ENCODE measurements around the gene ZNF436. TPM values are rescaled to one million over a fixed set of nuclear protein-coding genes. Genes with fewer than 3 reads are reported as not detected.

The ZNF436 gene
- total and polyA plus RNA-seq, 2 donors (not counting 1 experiment from before 2014, with no cell fraction given): 1.9 to 10.1 TPM

- Histone ChIP-seq H2AFZ (ENCODE audit: insufficient read depth, low read depth, low read length, poor library complexity, severe bottlenecking) (no peak overlapping the region), H3K9ac (ENCODE audit: low read length) (no peak overlapping the region), H3K4me2 (replicated peaks; ENCODE audit: low read depth, low read length, poor library complexity, severe bottlenecking) (no peak overlapping the region), H3K4me3 (ENCODE audit: control extremely low read depth in 1 of 5, extremely low read depth in 1 of 5, insufficient read depth in 1 of 5, low read depth in 2 of 5, low read length in 4 of 5) (no peak overlapping the region), H3K4me1 (ENCODE audit: control insufficient read depth in 2 of 2, insufficient read depth in 2 of 2, low read length in 2 of 2) (no peaks in the 10 kb centered on the region), H3K27ac (ENCODE audit: low read length in 2 of 2) (no peak overlapping the region), H4K20me1 (ENCODE audit: control insufficient read depth, insufficient read depth, low read length, poor library complexity, severe bottlenecking) (no peaks in the 10 kb centered on the region), H3K9me3 (ENCODE audit: control extremely low read depth in 1 of 3, control insufficient read depth in 2 of 3, insufficient read depth in 1 of 3, low read length in 2 of 3) (peaks cover 0 to 3% (median 0%) of the 10 kb centered on the region in 3 donors), H3K36me3 (replicated peaks in 1 of 2; ENCODE audit: control extremely low read depth in 1 of 2, control insufficient read depth in 1 of 2, extremely low read depth in 1 of 2, insufficient read depth in 2 of 2, low read length in 1 of 2) (no peaks in the 10 kb centered on the region), H3K27me3 (replicated peaks in 1 of 4; ENCODE audit: control extremely low read depth in 1 of 4, control insufficient read depth in 3 of 4, insufficient read depth in 4 of 4, low read length in 3 of 4) (peaks cover 0 to 2% (median 0%) of the 10 kb centered on the region in 4 experiments), H3K79me2 (ENCODE audit: control insufficient read depth, insufficient read depth, low read length) (no peaks in the 10 kb centered on the region)
- ChIA-PET POLR2A (no interaction called here), CTCF (interaction anchor here (0.7 to 0.9 kb wide), 2 partner anchors 139 to 662 kb away, joined by 3 to 4 read pairs; no protein-coding TSS in a partner anchor)
- intact Hi-C loops (cut with micrococcal nuclease): no loop called here
- no peak for TF ChIP-seq CTCF (IDR thresholded peaks at IDR 0.05)
- no peak for TF ChIP-seq EZH2 (IDR thresholded peaks at IDR 0.05; ENCODE audit: borderline replicate concordance, insufficient read depth, low read depth, low read length, poor library complexity, severe bottlenecking)
- peaks cover 11% of the 10 kb centered on the region for H3K27me3 Mint-ChIP-seq
- ATAC-seq (ENCODE audit: low read depth) (no peak), DNase-seq (no peak)
- peaks cover 5% of the 10 kb centered on the region for H3K4me1 Mint-ChIP-seq
- no peak overlapping the region for H3K27ac Mint-ChIP-seq
- no peak overlapping the region for H3K4me3 Mint-ChIP-seq
- WGBS (ENCODE audit: insufficient coverage): 90% methylated on average over 14 of the region's 14 CpGs
- H3K9me3 Mint-ChIP-seq (ENCODE audit: insufficient read depth): no peaks in the 10 kb centered on the region
Observed at GRCh38 chr1:23385119-23385621, 15.5 kb upstream of the ZNF436 start.

DNA sequence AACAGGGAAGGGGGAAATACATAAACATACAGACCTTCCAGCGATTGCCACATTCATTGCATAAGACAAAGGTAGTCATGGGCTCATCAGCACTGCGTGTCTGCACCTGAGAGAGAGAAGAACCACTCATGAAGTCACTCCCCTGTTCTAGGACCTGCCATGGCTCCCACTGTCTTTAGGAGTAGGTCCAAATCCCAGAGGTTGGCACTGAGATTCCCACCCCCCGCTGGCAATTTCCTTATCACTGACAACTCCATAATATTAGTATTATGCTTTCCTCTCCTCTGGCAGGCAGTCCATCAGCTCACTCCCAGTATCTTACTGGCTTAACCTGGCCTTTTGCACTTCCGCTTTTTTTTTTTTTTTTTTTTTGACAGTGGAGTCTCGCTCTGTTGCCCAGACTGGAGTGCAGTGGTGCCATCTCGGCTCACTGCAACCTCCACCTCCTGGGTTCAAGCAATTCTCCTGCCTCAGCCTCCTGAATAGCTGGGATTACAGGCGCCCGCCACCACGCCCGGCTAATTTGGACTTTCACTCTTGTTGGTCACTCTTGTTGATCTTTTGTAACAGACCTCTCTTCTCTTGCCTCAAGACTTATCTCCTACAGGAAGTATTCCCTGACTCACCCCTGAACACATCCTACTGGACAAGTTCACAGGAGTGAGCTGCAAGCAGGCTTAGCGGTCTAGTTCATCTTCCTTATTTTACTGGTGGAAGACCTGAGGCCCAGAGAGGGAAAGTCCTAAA lies 14.8 kb upstream of the ZNF436 start:
- H3K4me1 ChIP-seq (ENCODE audit: control insufficient read depth in 2 of 2, insufficient read depth in 2 of 2, low read length in 2 of 2): no peaks in the 10 kb centered on the region
- DNase-seq (no peak), ATAC-seq (ENCODE audit: low read depth) (no peak)
- no peak overlapping the region for H2AFZ ChIP-seq (ENCODE audit: insufficient read depth, low read depth, low read length, poor library complexity, severe bottlenecking)
- ChIA-PET CTCF (interaction anchor here (0.7 kb wide), 1 partner anchor 662 kb away, joined by 4 read pairs; no protein-coding TSS in a partner anchor), POLR2A (no interaction called here)
- no peak overlapping the region for H3K27ac Mint-ChIP-seq
- no peaks in the 10 kb centered on the region for H3K36me3 ChIP-seq (replicated peaks in 1 of 2; ENCODE audit: control extremely low read depth in 1 of 2, control insufficient read depth in 1 of 2, extremely low read depth in 1 of 2, insufficient read depth in 2 of 2, low read length in 1 of 2)
- H3K4me3 Mint-ChIP-seq: no peak overlapping the region
- H3K4me1 Mint-ChIP-seq: peaks cover 5% of the 10 kb centered on the region
- H3K9me3 Mint-ChIP-seq (ENCODE audit: insufficient read depth): no peaks in the 10 kb centered on the region
- H3K27me3 ChIP-seq (replicated peaks in 1 of 4; ENCODE audit: control extremely low read depth in 1 of 4, control insufficient read depth in 3 of 4, insufficient read depth in 4 of 4, low read length in 3 of 4): peaks cover 0 to 2% (median 0%) of the 10 kb centered on the region in 4 experiments
- intact Hi-C loops (cut with micrococcal nuclease): no loop called here
- H4K20me1 ChIP-seq (ENCODE audit: control insufficient read depth, insufficient read depth, low read length, poor library complexity, severe bottlenecking): no peaks in the 10 kb centered on the region
- peaks cover 7% of the 10 kb centered on the region for H3K27me3 Mint-ChIP-seq
- H3K4me3 ChIP-seq (ENCODE audit: control extremely low read depth in 1 of 5, extremely low read depth in 1 of 5, insufficient read depth in 1 of 5, low read depth in 2 of 5, low read length in 4 of 5): no peak overlapping the region
- no peaks in the 10 kb centered on the region for H3K79me2 ChIP-seq (ENCODE audit: control insufficient read depth, insufficient read depth, low read length)
- no peak overlapping the region for H3K27ac ChIP-seq (ENCODE audit: low read length in 2 of 2)
- 78% methylated on average over 9 of the region's 11 CpGs for WGBS (ENCODE audit: insufficient coverage)
- peaks cover 0 to 3% (median 0%) of the 10 kb centered on the region in 3 donors for H3K9me3 ChIP-seq (ENCODE audit: control extremely low read depth in 1 of 3, control insufficient read depth in 2 of 3, insufficient read depth in 1 of 3, low read length in 2 of 3)
- no peak overlapping the region for H3K4me2 ChIP-seq (replicated peaks; ENCODE audit: low read depth, low read length, poor library complexity, severe bottlenecking)
- no peak overlapping the region for H3K9ac ChIP-seq (ENCODE audit: low read length)
- TF ChIP-seq CTCF (IDR thresholded peaks at IDR 0.05): no peak
- no peak for TF ChIP-seq EZH2 (IDR thresholded peaks at IDR 0.05; ENCODE audit: borderline replicate concordance, insufficient read depth, low read depth, low read length, poor library complexity, severe bottlenecking)
